KOPT-K1 (cell line): ENCODE results near the gene CRYZL1.

ENCODE experiments used
- H3K27ac ChIP-seq: fragments of 200-600 bp; sonication (generic); 2 replicates; pipeline ENCODE4 v1.5.1; 2016; ENCODE audit warnings: antibody characterized with exemption, mild to moderate bottlenecking, low read depth, low read length; ENCODE audit not compliant: poor library complexity, severe bottlenecking
- H3K36me3 ChIP-seq: fragments of 200-600 bp; sonication (generic); 2 replicates; pipeline ENCODE4 v1.5.1; 2017; ENCODE audit warnings: antibody characterized with exemption, mild to moderate bottlenecking, low read length, moderate library complexity; ENCODE audit not compliant: insufficient read depth
- H3K9me3 ChIP-seq: fragments of 200-600 bp; sonication (generic); 2 replicates; pipeline ENCODE4 v1.5.1; 2017; ENCODE audit warnings: antibody characterized with exemption, low read length, mild to moderate bottlenecking; ENCODE audit not compliant: insufficient read depth, poor library complexity, severe bottlenecking

The CRYZL1 gene

DNA sequence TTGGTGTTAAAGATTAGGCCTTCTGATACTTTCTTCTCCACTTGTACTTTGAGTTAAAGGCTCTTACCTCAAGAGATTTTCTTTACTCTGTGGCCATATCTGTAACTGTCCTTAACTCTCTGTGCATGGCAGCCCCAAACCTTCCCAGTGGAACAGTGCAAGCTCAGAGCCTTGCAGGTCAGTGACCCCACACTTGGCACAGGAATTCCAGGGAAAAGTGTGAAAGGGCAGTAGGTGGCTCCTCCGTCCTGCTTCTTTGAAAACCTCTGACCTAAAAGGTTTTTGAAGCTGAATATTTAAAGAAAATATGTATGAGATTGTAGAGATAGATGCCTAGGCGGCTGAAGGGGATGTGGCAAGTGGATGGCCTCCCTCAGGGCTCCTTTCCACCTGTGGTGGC, 27.1 kb upstream of the CRYZL1 start:
- H3K36me3 ChIP-seq: no peaks in the 10 kb centered on the region
- no peak overlapping the region for H3K27ac ChIP-seq
- H3K9me3 ChIP-seq: no peaks in the 10 kb centered on the region

DNA sequence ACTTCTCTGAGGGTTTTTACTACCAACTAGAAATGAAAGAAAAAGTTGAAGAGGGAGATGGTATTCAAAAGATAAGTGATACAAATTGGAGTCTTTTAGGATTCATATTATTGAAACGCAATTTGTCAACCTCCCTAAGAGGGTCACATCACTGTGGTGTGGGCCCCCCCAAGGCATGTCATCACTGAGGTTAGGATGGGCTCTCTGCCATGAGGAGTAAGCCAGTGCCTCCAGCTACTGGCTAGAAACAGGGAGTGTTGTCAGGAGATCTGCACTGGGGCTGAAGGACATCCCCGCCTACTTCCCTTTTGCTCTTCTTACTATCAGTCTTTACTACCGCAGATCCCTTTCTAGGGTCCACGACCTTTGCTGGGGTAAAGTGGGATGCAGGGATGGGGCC, 26.6 kb upstream of the CRYZL1 start:
- H3K9me3 ChIP-seq: no peaks in the 10 kb centered on the region
- H3K27ac ChIP-seq: no peak overlapping the region
- no peaks in the 10 kb centered on the region for H3K36me3 ChIP-seq

DNA sequence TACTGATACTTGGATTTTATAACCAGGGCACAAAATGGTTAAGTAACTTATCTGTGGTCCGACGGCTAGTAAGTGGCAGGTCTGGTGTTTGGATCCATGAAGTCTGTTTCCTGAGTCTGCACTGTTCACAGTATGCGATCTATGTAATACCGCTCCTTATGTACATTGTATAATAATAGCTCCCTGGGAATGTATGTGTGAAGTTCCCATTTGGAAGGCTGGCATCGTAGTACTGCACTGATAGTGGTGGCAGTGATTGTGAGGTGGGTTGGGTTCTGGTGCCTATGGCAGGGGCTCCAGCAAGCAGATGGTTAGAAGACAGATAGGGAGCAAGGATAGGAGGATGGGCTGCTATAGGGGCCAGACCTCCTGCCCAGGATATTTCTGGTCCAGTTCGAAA, 26.1 kb upstream of the CRYZL1 start:
- H3K36me3 ChIP-seq: no peaks in the 10 kb centered on the region
- H3K9me3 ChIP-seq: no peaks in the 10 kb centered on the region
- H3K27ac ChIP-seq: no peak overlapping the region

DNA sequence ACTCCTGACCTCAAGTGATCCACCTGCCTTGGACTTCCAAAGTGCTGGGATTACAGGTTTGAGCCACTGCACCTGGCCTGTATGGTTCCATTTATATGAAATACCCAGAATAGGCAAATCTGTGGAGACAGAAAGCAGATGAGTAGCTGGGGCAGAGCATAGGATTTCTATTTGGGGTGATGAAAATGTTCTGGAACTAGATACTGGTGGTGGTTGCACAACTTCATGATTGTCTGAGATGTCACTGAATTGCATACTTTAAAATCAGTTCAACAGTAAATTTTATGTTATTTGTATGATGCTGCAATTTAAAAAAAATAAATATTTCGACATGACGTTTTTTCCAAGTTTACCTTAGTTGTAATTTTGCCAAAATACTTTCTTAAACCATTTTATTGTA, 24.6 kb upstream of the CRYZL1 start:
- Histone ChIP-seq H3K36me3 (no peaks in the 10 kb centered on the region), H3K9me3 (peaks cover 9% of the 10 kb centered on the region), H3K27ac (no peak overlapping the region)

DNA sequence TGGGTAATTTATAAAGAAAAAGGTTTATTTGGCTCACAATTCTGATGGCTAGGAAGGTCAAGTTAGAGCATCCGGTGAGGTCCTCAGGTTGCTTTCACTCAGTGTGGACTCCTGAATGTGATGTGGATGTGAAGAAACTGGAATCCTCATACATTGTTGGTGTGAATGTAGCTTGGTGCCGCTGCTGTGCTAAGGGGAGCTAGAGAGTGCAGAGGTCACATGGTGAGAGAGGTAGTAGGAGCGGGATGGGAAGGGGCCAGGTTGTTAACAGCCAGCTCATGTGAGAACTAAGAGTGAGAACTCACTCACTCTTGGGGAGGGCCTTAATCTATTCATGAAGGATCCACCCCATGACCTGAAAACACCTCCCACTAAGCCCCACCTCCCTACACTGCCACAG, 22.6 kb upstream of the CRYZL1 start:
- H3K27ac ChIP-seq: no peak overlapping the region
- H3K9me3 ChIP-seq: peaks cover 14% of the 10 kb centered on the region

DNA sequence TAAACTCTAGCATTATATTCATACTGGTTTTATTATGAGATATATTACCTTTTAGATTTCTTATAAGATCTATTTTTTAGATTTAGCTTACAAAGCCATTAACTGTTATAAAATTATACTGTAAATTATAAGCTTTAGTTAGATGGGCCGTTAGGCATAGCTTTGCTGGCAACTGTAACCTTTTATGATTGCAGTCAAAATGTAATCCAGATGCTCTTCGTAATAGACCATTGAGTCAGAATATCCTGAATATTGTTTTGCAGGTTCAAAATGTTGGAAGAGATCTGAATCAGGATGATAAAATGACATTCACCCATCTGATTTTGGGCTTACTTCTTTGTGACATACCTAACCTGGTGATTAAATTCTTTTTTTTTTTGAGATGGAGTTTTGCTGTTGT, 21.7 kb upstream of the CRYZL1 start:
- no peaks in the 10 kb centered on the region for H3K36me3 ChIP-seq
- peaks cover 14% of the 10 kb centered on the region for H3K9me3 ChIP-seq
- no peak overlapping the region for H3K27ac ChIP-seq

More for the DNA sequence above, 22.6 kb upstream of the CRYZL1 start:
- H3K36me3 ChIP-seq: no peaks in the 10 kb centered on the region

DNA sequence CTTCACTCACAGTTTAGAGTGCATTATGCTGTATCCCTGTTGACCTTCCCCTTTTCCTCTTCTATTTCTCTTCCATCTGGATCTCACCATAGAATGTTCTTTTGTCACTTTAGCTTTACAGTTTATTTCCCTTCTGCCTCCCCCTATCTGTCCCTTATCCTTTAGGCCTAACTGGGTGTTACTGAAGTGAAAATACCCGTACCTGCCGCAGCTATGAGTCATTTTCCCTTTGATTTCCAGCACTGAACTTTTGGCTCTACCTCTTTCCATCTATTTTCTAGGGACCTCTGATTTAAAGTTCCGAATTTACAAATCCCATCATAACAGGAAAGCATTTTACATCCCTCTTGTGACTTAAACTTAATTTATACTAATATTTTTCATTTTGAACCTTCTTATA, 20.5 kb upstream of the CRYZL1 start:
- H3K9me3 ChIP-seq: peaks cover 14% of the 10 kb centered on the region
- no peak overlapping the region for H3K27ac ChIP-seq
- H3K36me3 ChIP-seq: no peaks in the 10 kb centered on the region

DNA sequence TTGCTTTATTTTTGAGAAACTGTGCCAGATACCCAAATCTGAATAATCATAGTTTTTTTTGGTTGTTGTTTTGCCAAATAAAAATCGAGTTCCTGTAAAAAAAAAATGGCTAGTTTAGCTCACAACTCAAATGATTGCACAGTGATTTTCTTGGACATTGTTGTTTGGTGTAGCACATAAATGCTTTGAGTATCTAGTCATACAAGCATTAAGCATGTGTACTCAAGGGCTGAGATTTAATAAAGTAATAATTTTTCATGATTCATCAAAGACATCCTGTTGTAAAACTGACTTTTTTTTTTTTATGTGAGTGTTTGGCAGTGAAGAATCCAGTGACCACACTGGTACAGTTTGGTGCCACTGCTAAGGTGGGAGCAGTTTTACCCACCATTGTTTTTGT, 19.6 kb upstream of the CRYZL1 start:
- H3K36me3 ChIP-seq: no peaks in the 10 kb centered on the region
- H3K27ac ChIP-seq: no peak overlapping the region
- H3K9me3 ChIP-seq: peaks cover 14% of the 10 kb centered on the region

DNA sequence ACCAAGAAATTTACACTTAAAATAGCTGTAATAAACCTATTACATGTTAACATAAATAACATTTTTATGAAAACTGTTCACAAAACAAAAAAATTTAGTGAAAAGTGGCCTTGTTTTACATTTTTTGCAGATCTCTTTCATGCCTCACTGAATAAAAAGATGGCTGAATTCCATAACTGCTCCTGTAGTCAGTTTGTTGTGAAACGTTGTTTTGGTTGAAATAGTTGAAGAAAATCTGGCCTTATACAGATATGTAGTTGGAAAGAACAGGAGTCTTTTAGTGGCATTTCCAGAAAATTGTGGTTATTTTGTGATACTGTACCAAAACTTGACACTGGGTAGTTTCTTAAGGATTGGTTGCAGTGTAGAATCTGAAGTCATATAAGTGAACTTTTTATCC, 18.9 kb upstream of the CRYZL1 start:
- Histone ChIP-seq H3K36me3 (no peaks in the 10 kb centered on the region), H3K27ac (no peak overlapping the region), H3K9me3 (peaks cover 14% of the 10 kb centered on the region)

DNA sequence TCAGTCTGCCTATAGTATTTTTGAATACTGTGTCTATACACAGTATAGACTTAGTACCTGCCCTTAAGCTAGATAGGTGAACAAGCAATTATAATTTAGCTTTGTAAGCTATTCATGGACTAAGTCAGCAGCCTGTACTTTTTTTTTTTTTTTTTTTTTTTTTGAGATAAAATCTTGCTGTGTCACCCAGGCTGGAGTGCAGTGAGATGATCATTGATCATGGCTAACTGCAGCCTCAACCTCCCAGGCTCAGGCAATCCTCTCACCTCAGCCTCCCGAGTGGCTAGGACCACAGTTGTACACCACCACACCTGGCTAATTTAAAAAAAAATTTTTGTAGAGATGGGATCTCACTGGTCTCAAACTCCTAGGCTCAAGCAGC, 18.0 kb upstream of the CRYZL1 start:
- H3K9me3 ChIP-seq: peaks cover 14% of the 10 kb centered on the region
- H3K36me3 ChIP-seq: no peaks in the 10 kb centered on the region

DNA sequence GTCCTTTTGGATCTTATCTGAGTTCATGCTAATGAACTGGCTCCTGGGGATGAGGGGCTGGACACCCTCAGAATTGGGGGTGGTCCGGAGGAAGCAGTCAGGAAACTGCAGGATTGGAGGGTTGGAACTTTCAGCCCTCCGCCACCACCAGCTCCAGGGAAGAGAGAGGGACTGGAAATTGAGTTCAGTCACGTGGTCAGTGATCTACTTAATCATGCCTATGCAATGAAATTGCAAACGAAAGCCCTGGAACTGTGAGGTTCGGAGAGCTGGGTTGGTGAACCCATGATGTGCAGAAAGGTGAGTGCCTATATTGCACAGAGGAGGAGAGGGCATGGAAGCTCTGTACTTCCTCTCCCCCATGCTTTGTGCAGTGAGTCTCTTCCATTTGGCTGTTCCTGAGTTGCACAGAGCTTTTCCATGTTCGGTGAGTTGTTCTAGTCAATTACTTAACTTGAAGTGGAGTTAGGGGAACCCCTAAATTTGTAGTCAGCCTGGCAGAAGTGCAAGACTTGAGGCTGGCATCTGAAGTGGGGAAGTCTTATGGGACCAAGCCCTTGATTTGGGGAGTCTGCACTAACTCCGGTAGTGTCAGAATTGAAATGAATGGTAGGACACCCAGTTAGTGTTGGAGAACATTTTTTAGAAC, 17.5 kb upstream of the CRYZL1 start:
- no peak overlapping the region for H3K27ac ChIP-seq
- no peaks in the 10 kb centered on the region for H3K36me3 ChIP-seq
- peaks cover 14% of the 10 kb centered on the region for H3K9me3 ChIP-seq

More for the DNA sequence above, 18.0 kb upstream of the CRYZL1 start:
- no peak overlapping the region for H3K27ac ChIP-seq

DNA sequence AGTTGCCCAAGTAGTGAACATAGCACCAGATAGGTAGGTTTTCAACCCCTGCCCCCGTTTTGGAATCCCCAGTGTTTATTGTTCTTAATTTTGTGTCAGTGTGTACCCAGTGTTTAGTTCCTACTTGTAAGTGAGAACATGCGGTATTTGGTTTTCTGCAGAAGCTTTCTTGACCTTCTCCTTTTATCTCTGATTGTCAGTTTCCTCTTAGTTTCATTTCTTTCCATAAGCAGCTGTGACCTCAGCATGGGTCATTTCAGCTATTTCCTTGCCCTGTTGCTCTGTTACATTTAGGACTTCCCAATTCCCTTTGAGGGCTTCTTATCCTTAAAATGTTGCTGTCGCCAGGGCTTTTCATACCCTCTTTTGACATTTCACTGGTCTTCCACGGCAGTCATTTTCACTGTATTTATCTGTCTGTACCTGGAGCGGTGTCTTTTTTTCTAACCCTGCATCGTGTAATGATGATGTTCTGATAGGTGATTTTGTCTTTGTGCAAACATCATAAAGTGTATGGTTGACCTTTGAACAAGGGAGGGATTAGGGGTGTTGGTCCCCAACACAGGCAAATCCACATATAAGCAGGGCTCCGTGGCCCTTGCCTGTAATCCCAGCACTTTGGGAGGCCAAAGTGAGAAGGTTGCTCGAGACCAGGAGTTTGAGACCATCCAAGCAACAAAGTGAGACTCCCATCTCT, 15.7 kb upstream of the CRYZL1 start:
- H3K27ac ChIP-seq: no peak overlapping the region
- peaks cover 14% of the 10 kb centered on the region for H3K9me3 ChIP-seq
- H3K36me3 ChIP-seq: no peaks in the 10 kb centered on the region

DNA sequence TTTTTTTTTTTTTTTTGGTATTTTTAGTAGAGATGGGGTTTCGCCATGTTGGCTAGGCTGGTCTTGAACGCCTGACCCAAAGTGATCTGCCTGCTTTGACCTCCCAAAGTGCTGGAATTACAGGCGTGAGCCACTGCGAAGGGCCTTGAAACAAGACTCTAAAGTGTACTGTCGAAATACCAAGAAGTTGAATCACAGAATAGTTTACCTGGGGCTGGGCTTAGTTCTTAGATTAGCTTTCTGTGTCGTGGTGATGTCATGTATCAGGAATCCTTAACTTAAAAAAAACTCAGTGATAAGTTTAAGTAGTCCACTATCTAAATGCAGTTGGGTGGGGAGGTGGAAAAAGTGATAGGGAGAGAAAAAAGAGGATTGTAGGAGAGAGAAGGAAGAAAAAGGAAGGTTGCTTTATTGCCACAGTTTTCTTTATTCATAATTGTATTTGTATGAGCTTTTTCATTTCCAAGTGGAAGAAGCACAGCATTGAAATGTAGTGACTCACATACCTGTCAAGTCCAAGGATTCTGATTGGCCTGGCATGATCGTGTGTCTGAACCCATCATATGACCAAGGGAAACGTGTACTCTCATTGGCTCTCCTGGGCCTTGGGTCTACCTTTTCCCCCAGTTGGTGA, 14.2 kb upstream of the CRYZL1 start:
- peaks cover under 1% of the 10 kb centered on the region for H3K9me3 ChIP-seq
- H3K27ac ChIP-seq: no peak overlapping the region
- H3K36me3 ChIP-seq: no peaks in the 10 kb centered on the region

DNA sequence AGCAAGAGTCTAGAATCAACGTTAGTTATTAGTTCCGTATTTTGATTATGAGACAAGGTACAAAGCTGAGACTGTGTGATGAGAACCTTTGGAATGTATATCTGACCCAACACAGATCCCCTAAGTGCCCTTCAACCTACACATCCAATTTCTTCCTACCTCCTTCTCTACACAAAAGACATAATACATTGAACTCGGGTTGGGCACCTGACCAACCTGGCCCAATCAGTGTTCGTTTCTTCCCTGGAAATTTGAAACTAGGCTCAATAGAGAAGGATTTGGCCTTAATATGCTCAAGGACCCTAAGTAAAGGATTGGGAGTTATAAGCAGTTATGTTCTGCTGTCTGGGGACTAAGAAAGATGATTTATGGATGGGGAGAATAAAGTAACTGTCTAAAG, 12.9 kb upstream of the CRYZL1 start:
- H3K36me3 ChIP-seq: no peaks in the 10 kb centered on the region
- H3K27ac ChIP-seq: no peak overlapping the region
- H3K9me3 ChIP-seq: no peaks in the 10 kb centered on the region

DNA sequence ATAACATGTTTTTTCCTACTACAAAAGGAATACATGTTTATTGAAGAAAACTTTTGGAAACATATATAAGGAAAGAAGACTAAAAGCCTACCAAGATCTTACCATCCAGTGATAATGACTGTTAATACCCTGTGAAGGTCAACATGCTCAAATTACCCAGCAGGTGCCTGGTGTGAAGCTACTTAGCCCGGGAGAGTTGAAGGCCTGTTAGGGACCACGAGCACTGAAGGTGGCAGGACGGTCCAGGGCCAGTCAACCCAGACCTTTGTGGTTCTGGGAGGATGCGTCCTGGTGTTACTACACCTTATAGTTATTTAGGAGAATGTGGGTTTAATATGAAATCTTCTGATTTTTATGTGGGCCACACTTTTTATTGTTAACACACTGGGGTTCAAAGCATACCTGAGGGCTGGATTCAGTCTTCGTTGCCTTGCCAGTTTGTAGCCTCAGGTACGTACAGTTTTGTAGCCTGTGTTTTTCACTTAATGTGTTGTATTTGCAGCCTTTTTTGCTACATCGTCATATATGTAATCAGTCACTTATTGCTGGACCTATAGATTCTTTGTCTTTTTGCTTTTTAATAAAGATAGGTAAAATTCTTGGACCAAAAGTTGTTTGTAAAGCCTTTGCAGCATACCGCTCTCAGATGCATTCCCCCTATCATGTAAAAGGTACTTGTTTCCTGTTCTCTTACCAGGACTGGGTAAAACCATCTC, 10.6 kb upstream of the CRYZL1 start:
- Histone ChIP-seq H3K36me3 (no peaks in the 10 kb centered on the region), H3K27ac (no peak overlapping the region), H3K9me3 (no peaks in the 10 kb centered on the region)
